Vagina (tissue), 2 donors: Measurements from ENCODE around the gene ADCY9.

Experiments
- CTCF ChIP-seq, 3 experiments: fragments of 450-650 bp in 2 of 3; fragments of 200-600 bp in 1 of 3; sonication (generic) in 1 of 3; IDR thresholded peaks; one replicate each; pipeline ENCODE4 v1.5.1; 2017 to 2019; ENCODE audit warnings: antibody characterized with exemption in 3 of 3, mild to moderate bottlenecking in 2 of 3, moderate library complexity in 2 of 3
- POLR2A ChIP-seq, 2 donors: fragments of 450-650 bp; IDR thresholded peaks; one replicate each; pipeline ENCODE4 v1.6.1; 2017; ENCODE audit warnings: antibody characterized with exemption in 2 of 2, mild to moderate bottlenecking in 2 of 2, moderate library complexity in 2 of 2
- POLR2AphosphoS5 ChIP-seq, 2 donors: sonication (generic); formaldehyde crosslinking; IDR thresholded peaks; one replicate each; pipeline ENCODE4 v1.9.0; 2017; ENCODE audit warnings: antibody characterized with exemption in 2 of 2, mild to moderate bottlenecking in 2 of 2, low read depth in 1 of 2; ENCODE audit not compliant: insufficient read depth in 1 of 2

- TF ChIP-seq POLR2A (IDR thresholded peaks at IDR 0.05) (no peak), CTCF (IDR thresholded peaks at IDR 0.05) (no peak), POLR2AphosphoS5 (IDR thresholded peaks at IDR 0.05; ENCODE audit: insufficient read depth in 1 of 2, low read depth in 1 of 2) (no peak)
Observed at GRCh38 chr16:3997231-3997841, 118.9 kb downstream of the ADCY9 start.
